Ovary (tissue), 9 donors: ENCODE results near the gene NRXN2. TPM values are rescaled to one million over a fixed set of nuclear protein-coding genes. Genes with fewer than 3 reads are reported as not detected.

Source experiments
- DNase-seq, 5 donors: peaks; one replicate each; pipeline ENCODE4 v3.0.0-alpha.2; 2019 to 2020
- H3K27ac ChIP-seq, 2 donors: fragments of 200-600 bp; one replicate each; pipeline versions ENCODE4 v1.5.1 to v1.8.0; 2019 to 2022
- H3K27me3 ChIP-seq: fragments of 200-600 bp; one replicate; pipeline ENCODE4 v1.8.0; 2022
- H3K36me3 ChIP-seq: fragments of 200-600 bp; sonication (generic); one replicate; pipeline ENCODE4 v1.5.1; 2019
- H3K4me1 ChIP-seq: one replicate; pipeline ENCODE4 v1.8.1; 2013; ENCODE audit warnings: mild to moderate bottlenecking, moderate library complexity; ENCODE audit not compliant: insufficient read depth
- H3K4me3 ChIP-seq: fragments of 200-600 bp; sonication (generic); one replicate; pipeline ENCODE4 v1.5.1; 2017
- H3K9me3 ChIP-seq, 2 donors: fragments of 200-600 bp in 1 of 2; sonication (generic) in 1 of 2; one replicate each; pipeline versions ENCODE4 v1.5.1 to v1.8.1; 2013 to 2019; ENCODE audit warnings: mild to moderate bottlenecking in 1 of 2, moderate library complexity in 1 of 2
- CTCF ChIP-seq, 3 donors: fragments of 450-650 bp in 2 of 3; fragments of 200-600 bp in 1 of 3; IDR thresholded peaks; one replicate each; pipeline versions ENCODE4 v1.5.1 to v1.8.0; 2016 to 2022; ENCODE audit warnings: antibody characterized with exemption in 3 of 3, mild to moderate bottlenecking in 1 of 3
- EP300 ChIP-seq: sonication (generic); formaldehyde crosslinking; IDR thresholded peaks from one replicate; pipeline ENCODE4 v1.6.1; 2017; ENCODE audit warnings: antibody characterized with exemption
- POLR2A ChIP-seq: fragments of 450-650 bp; IDR thresholded peaks from one replicate; pipeline ENCODE4 v1.6.1; 2017; ENCODE audit warnings: antibody characterized with exemption, mild to moderate bottlenecking, moderate library complexity
- whole genome bisulfite sequencing, 3 donors: extraction: QIAGEN DNeasy Blood & Tissue Kit in 1 of 3; methylation state at CpG; one replicate each; pipeline versions ENCODE4 v1.1.5 to v1.1.7; 2013 to 2017; 5-methylcytosine and 5-hydroxymethylcytosine counted together
- intact Hi-C, 4 donors: fragments of 100-400 bp; cut with DNase I; formaldehyde crosslinking; loops; one replicate each; pipeline versions ENCODE4 v1.11.0 to v1.15.1; 2022 to 2023
- polyA plus RNA-seq, 2 donors: library from polyadenylated mRNA; stranded (reverse); fragments of 200-250 nt in 1 of 2; fragments of 350-450 nt in 1 of 2; fragmentation: Illumina TruSeq in 1 of 2; extraction: RNeasy Lipid Tissue Mini Kit (QIAGEN cat#74804) in 1 of 2; gene quantifications; one replicate each; pipeline ENCODE4 v1.2.3, GENCODE V29; 2013 to 2014
- total RNA-seq, 7 donors: library from RNA; depleted of rRNA in 2 of 7; stranded (reverse); fragments of >200 nt in 2 of 7; fragmentation: NEBNext Ultra II Directional in 3 of 7; extraction: Animal tissue kit (Norgen Biotek cat#: 25700) in 3 of 7; gene quantifications; one replicate each; pipeline versions ENCODE4 v1.1.0 to v1.2.4, GENCODE V29; 2016 to 2023
- donor health status: DM: no; HTN: no; CAD: no; lungs with moderate emphysema.
- donor health status: DM: no; HTN: no; CAD: no.
- donor health status: Bipolar disorder and iron deficiency.
- donor health status: DM: yes; HTN: yes; CAD: no.
- donor health status: DM: no; HTN: no; CAD: no.
- donor health status: DM: yes; HTN: yes; CAD: no.

The NRXN2 gene
- total and polyA plus RNA-seq, 9 donors: 6.4 to 64.1 (median 19.7) TPM

GRCh38 chr11:64753380-64754123 lies 30.6 kb upstream of the NRXN2 start:
- Histone ChIP-seq H3K27me3 (no peaks in the 10 kb centered on the region), H3K4me1 (no peaks in the 10 kb centered on the region), H3K27ac (no peak overlapping the region), H3K36me3 (no peaks in the 10 kb centered on the region), H3K9me3 (no peaks in the 10 kb centered on the region), H3K4me3 (no peak overlapping the region)
- intact Hi-C loops: no loop called here
- WGBS, 3 donors: 92 to 95% (median 93%) methylated on average over 41 to 43 of the region's 43 CpGs
- TF ChIP-seq EP300 (no peak), POLR2A (no peak)
- DNase-seq: no peak

- 87 to 91% (median 88%) methylated on average over 7 of the region's 7 CpGs for WGBS, 3 donors
- H3K36me3 ChIP-seq: no peaks in the 10 kb centered on the region
- no peaks in the 10 kb centered on the region for H3K9me3 ChIP-seq
- TF ChIP-seq EP300 (no peak), POLR2A (no peak), CTCF (IDR thresholded peaks at IDR 0.05) (no peak)
- no peak overlapping the region for H3K27ac ChIP-seq
- no peak overlapping the region for H3K4me3 ChIP-seq
- DNase-seq: no peak
- no peaks in the 10 kb centered on the region for H3K27me3 ChIP-seq
- intact Hi-C loops: no loop called here
- no peaks in the 10 kb centered on the region for H3K4me1 ChIP-seq
These were observed 30.0 kb upstream of the NRXN2 start for GRCh38 chr11:64753019-64753379.

GRCh38 chr11:64752175-64752970 lies 29.4 kb upstream of the NRXN2 start:
- no peaks in the 10 kb centered on the region for H3K27me3 ChIP-seq
- no peak for DNase-seq
- H3K4me3 ChIP-seq: no peak overlapping the region
- H3K27ac ChIP-seq: no peak overlapping the region
- H3K9me3 ChIP-seq: no peaks in the 10 kb centered on the region
- intact Hi-C loops: no loop called here
- no peaks in the 10 kb centered on the region for H3K36me3 ChIP-seq
- TF ChIP-seq CTCF (IDR thresholded peaks at IDR 0.05) (no peak), POLR2A (no peak), EP300 (no peak)
- whole genome bisulfite sequencing, 3 donors: 57 to 67% (median 60%) methylated on average over 14 of the region's 14 CpGs
- H3K4me1 ChIP-seq: no peaks in the 10 kb centered on the region

- DNase-seq: no peak
- no peak for TF ChIP-seq CTCF (IDR thresholded peaks at IDR 0.05)
- no peak for TF ChIP-seq POLR2A
- no peak for TF ChIP-seq EP300
- H3K4me1 ChIP-seq: no peaks in the 10 kb centered on the region
- H3K27ac ChIP-seq: no peak overlapping the region
- no peaks in the 10 kb centered on the region for H3K36me3 ChIP-seq
- 85 to 96% (median 96%) methylated on average over 9 of the region's 9 CpGs for WGBS, 3 donors
- H3K4me3 ChIP-seq: no peak overlapping the region
- no peaks in the 10 kb centered on the region for H3K27me3 ChIP-seq
- no peaks in the 10 kb centered on the region for H3K9me3 ChIP-seq
- intact Hi-C loops: no loop called here
These were observed 28.6 kb upstream of the NRXN2 start for GRCh38 chr11:64751580-64751979.

- intact Hi-C loops: no loop called here
- DNase-seq: no peak
- Histone ChIP-seq H3K27ac (no peak overlapping the region), H3K9me3 (no peaks in the 10 kb centered on the region), H3K36me3 (no peaks in the 10 kb centered on the region), H3K4me1 (no peaks in the 10 kb centered on the region), H3K4me3 (no peak overlapping the region), H3K27me3 (no peaks in the 10 kb centered on the region)
- no peak for TF ChIP-seq EP300
- TF ChIP-seq CTCF (IDR thresholded peaks at IDR 0.05): no peak
- TF ChIP-seq POLR2A: no peak
- 93 to 96% (median 95%) methylated on average over 9 of the region's 9 CpGs for WGBS, 3 donors
These were observed 28.1 kb upstream of the NRXN2 start for GRCh38 chr11:64751136-64751535.
